Calu3 (cell line): ENCODE results near the gene SRM. TPM values are rescaled to one million over a fixed set of nuclear protein-coding genes. Genes with fewer than 3 reads are reported as not detected.
A peak's percentile ranks its signal among the peaks of the same experiment; 100 is the strongest.
"Not testable (repeated sequence)": the region's sequence is repeated elsewhere in the genome, so short reads cannot be mapped to it uniquely, and the experiment has no call there.

Source experiments
- BruUV-seq: library from RNA; stranded (reverse); fragments of 400-500 nt; replicated peaks from 2 replicates; lab custom pipeline; 2021; lab: Mats Ljungman, UMichigan
- CTCF ChIA-PET: fragments of 300-600 bp; sonication (Branson Sonifier 250); formaldehyde crosslinking; loops from one replicate; lab custom pipeline; 2022; ENCODE audit warnings: antibody characterized with exemption; lab: Charles Lee
- DNase-seq: peaks from one replicate; pipeline ENCODE4 v3.0.0; 2022
- H3K27ac Mint-ChIP-seq: one replicate; pipeline ENCODE4 v1.8.0; 2022; ENCODE audit warnings: mixed read lengths; ENCODE audit not compliant: unreplicated experiment
- H3K27me3 Mint-ChIP-seq: one replicate; pipeline ENCODE4 v1.8.0; 2022; ENCODE audit warnings: mixed read lengths; ENCODE audit not compliant: unreplicated experiment
- H3K36me3 Mint-ChIP-seq: one replicate; pipeline ENCODE4 v1.8.0; 2022; ENCODE audit warnings: mild to moderate bottlenecking, moderate library complexity, mixed read lengths; ENCODE audit not compliant: insufficient read depth, unreplicated experiment
- H3K4me1 Mint-ChIP-seq: one replicate; pipeline ENCODE4 v1.8.0; 2022; ENCODE audit warnings: mild to moderate bottlenecking, low read depth, mixed read lengths; ENCODE audit not compliant: unreplicated experiment
- H3K4me3 Mint-ChIP-seq: one replicate; pipeline ENCODE4 v1.8.0; 2022; ENCODE audit warnings: mild to moderate bottlenecking, low read depth, moderate library complexity, mixed read lengths; ENCODE audit not compliant: unreplicated experiment
- H3K9me3 Mint-ChIP-seq: one replicate; pipeline ENCODE4 v1.8.0; 2022; ENCODE audit warnings: low read depth, mixed read lengths; ENCODE audit not compliant: unreplicated experiment
- CTCF ChIP-seq: fragments of 200-600 bp; IDR thresholded peaks from one replicate; pipeline ENCODE4 v1.8.0; 2022; ENCODE audit warnings: antibody characterized with exemption; ENCODE audit not compliant: unreplicated experiment
- intact Hi-C: fragments of 100-400 bp; cut with micrococcal nuclease; formaldehyde crosslinking; loops from one replicate; pipeline ENCODE4 v1.10.0; 2022; ENCODE audit not compliant: unreplicated experiment
- total RNA-seq: library from RNA; stranded (reverse); gene quantifications from 2 replicates; pipeline ENCODE4 v1.2.3, GENCODE V29; 2022

The SRM gene
- total RNA-seq, 1 experiment from 2014 or later = 70.5 TPM

GRCh38 chr1:11053758-11054137, 6.1 kb downstream of the SRM start:
- CTCF ChIA-PET = no interaction called here
- Mint-ChIP-seq H3K4me3 (no peak overlapping the region), H3K4me1 (no peaks in the 10 kb centered on the region), H3K36me3 (peaks cover 19% of the 10 kb centered on the region), H3K27ac (no peak overlapping the region), H3K9me3 (no peaks in the 10 kb centered on the region), H3K27me3 (no peaks in the 10 kb centered on the region)
- DNase-seq = no peak
- intact Hi-C loops = no loop called here
- no peak for TF ChIP-seq CTCF
- BruUV-seq = no TSS peak

GRCh38 chr1:11052839-11053757, 6.7 kb downstream of the SRM start:
- Mint-ChIP-seq H3K4me1 (no peaks in the 10 kb centered on the region), H3K36me3 (peaks cover 18% of the 10 kb centered on the region), H3K27ac (no peak overlapping the region), H3K4me3 (no peak overlapping the region), H3K9me3 (no peaks in the 10 kb centered on the region), H3K27me3 (no peaks in the 10 kb centered on the region)
- no peak for TF ChIP-seq CTCF
- CTCF ChIA-PET = no interaction called here
- intact Hi-C loops = no loop called here
- no peak for DNase-seq
- BruUV-seq = no TSS peak

GRCh38 chr1:11051781-11052511, 7.9 kb downstream of the SRM start:
- H3K27ac Mint-ChIP-seq = peak overlapping the region; percentile 36
- H3K27me3 Mint-ChIP-seq = no peaks in the 10 kb centered on the region
- no peak for DNase-seq
- peaks cover 10% of the 10 kb centered on the region for H3K36me3 Mint-ChIP-seq
- CTCF ChIA-PET = no interaction called here
- no TSS peak for BruUV-seq
- intact Hi-C loops = no loop called here
- no peak for TF ChIP-seq CTCF
- H3K9me3 Mint-ChIP-seq = no peaks in the 10 kb centered on the region
- H3K4me3 Mint-ChIP-seq = no peak overlapping the region
- no peaks in the 10 kb centered on the region for H3K4me1 Mint-ChIP-seq

- DNase-seq, H3K36me3 Mint-ChIP-seq, H3K9me3 Mint-ChIP-seq, H3K27ac Mint-ChIP-seq, BruUV-seq, intact Hi-C loops, H3K4me3 Mint-ChIP-seq, H3K27me3 Mint-ChIP-seq, CTCF ChIA-PET, H3K4me1 Mint-ChIP-seq: not testable (repeated sequence)
These were observed 8.7 kb downstream of the SRM start for GRCh38 chr1:11051121-11051520.
